BJ (cell line): ENCODE measurements around the gene CTDSPL. TPM values are rescaled to one million over a fixed set of nuclear protein-coding genes. Genes with fewer than 3 reads are reported as not detected.

Experiments used
- CTCF ChIA-PET: fragments of 350-600 bp; formaldehyde crosslinking; extraction: SDS; loops from one replicate; lab custom pipeline; 2021; ENCODE audit warnings: antibody characterized with exemption, inconsistent platforms; lab: Yijun Ruan, JAX
- POLR2A ChIA-PET: fragments of 300-600 bp; sonication (Branson Sonifier 250); formaldehyde crosslinking; extraction: SDS; loops from one replicate; lab custom pipeline; 2021; ENCODE audit warnings: antibody characterized with exemption; lab: Charles Lee
- DNase-seq: peaks from one replicate; pipeline ENCODE4 v3.0.0-alpha.2; 2011; ENCODE audit warnings: low read depth
- H3K27me3 ChIP-seq: 2 replicates; pipeline ENCODE4 v1.6.0; 2011; ENCODE audit warnings: low read length; ENCODE audit not compliant: control insufficient read depth, insufficient read depth
- H3K36me3 ChIP-seq: 2 replicates; pipeline ENCODE4 v1.5.1; 2011; ENCODE audit warnings: low read length; ENCODE audit not compliant: control insufficient read depth, insufficient read depth
- H3K4me3 ChIP-seq: 2 replicates; pipeline ENCODE4 v1.5.1; 2011; ENCODE audit warnings: low read depth, mild to moderate bottlenecking, control low read depth, low read length
- polyA plus RNA-seq: library from polyadenylated mRNA; depleted of rRNA; stranded (reverse); fragments of >200 nt; gene quantifications from 2 replicates; pipeline ENCODE4 v1.2.3, GENCODE V29; 2011
- TF ChIP-seq, protein P1 (sequence below): IDR thresholded peaks from 2 replicates; pipeline ENCODE4 v1.5.1; 2011; ENCODE audit warnings: low read depth, mild to moderate bottlenecking, control low read depth, inconsistent platforms, low read length, moderate library complexity; ENCODE audit not compliant: insufficient read depth

The CTDSPL gene
- polyA plus RNA-seq, 1 experiment, result 45.2 TPM

DNA sequence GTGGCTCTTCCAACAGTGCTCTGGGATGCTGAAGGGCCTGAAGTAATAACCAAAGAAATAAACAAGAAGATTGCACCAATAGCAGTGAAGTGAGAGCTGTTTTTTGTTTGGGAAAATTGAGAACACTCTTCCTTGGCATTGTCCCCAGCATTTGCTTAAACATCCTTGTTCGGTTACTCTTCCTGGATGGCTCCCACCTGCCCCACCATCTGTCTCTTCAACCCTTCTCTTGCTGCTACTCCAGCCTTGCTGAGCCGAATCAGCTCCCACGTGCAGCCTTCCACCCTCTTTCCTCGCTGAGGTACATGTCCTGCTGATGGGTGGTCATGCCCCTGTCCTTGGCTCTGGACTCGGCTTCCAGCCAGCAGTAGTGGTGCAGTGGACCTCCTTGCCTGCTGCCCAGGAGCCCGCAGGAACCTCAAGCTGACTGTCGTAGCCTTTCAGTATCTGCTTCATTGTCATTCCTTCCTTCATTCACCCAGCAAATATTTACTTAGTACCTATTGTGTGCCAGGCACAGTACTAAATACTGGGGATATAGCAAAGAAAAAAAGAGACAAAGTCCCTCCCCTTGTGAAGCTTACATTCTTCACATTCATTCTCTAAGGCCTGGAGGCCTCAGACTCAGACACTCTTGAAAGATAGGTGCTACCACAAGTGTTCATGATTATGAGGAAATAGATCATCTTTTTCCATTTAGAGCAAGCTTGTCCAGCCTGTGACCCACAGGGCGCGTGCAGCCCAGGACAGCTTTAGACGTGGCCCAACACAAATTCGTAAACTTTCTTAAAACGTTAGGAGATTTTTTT, 111.8 kb downstream of the CTDSPL start:
- TF ChIP-seq, protein P1, sequence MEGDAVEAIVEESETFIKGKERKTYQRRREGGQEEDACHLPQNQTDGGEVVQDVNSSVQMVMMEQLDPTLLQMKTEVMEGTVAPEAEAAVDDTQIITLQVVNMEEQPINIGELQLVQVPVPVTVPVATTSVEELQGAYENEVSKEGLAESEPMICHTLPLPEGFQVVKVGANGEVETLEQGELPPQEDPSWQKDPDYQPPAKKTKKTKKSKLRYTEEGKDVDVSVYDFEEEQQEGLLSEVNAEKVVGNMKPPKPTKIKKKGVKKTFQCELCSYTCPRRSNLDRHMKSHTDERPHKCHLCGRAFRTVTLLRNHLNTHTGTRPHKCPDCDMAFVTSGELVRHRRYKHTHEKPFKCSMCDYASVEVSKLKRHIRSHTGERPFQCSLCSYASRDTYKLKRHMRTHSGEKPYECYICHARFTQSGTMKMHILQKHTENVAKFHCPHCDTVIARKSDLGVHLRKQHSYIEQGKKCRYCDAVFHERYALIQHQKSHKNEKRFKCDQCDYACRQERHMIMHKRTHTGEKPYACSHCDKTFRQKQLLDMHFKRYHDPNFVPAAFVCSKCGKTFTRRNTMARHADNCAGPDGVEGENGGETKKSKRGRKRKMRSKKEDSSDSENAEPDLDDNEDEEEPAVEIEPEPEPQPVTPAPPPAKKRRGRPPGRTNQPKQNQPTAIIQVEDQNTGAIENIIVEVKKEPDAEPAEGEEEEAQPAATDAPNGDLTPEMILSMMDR, result no peak
- DNase-seq, result no peak
- ChIA-PET POLR2A (no interaction called here), CTCF (interaction anchor here (0.8 to 3.6 kb wide), 18 partner anchors 7 to 506 kb away, joined by 3 to 32 read pairs (median 6); partner anchors contain the start of gene XYLB)
- no peaks in the 10 kb centered on the region for H3K27me3 ChIP-seq
- no peak overlapping the region for H3K4me3 ChIP-seq
- peaks cover 12% of the 10 kb centered on the region for H3K36me3 ChIP-seq

DNA sequence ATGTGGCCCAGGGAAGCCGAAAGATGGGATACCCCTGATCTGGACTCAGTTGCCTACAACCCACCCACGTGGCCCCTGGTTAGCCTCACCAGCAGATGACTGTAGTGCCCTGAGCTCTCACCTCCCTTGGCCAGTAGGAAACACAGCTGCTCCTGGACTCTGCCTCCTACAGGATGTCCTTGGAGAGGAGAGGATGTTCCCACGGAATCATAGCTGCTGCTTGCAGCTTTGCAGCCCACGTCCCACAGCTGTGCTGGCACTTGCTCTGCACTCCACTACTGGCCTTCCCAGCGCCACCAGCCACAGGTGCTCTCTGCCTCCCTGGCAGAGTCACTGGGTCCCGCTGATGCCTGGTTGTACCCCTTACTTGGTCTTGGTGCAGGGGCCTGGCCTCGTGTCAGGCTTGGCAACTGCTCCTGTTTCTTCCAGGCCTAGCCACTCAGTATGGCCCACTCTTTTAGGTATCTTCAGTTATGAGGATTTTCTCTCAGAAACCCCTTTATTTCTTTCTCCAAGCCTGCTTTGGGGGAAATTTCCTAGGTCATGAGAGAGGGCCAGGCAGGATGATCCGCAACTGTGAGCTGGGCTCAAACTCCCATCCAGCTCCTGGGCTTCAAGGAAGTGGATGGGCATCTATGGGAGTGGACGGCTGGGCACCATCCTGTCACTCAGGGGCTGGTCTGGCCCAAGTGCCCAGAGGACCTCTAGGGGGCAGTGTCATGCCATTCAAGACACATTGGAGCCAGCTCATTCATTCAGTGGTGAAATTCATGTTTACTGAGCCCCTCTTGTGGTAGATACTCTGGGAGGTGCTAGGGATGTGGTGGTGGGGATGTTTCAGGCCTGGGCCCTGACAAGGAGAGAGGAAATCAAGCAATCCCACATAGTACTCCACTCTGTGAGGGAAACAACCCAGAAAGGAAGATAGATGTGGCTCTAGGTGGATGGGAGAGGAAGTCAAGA, 112.7 kb downstream of the CTDSPL start:
- ChIA-PET CTCF (interaction anchor here (0.7 to 3.6 kb wide), 28 partner anchors 8 to 505 kb away, joined by 3 to 32 read pairs (median 4); partner anchors contain the start of gene XYLB), POLR2A (no interaction called here)
- H3K4me3 ChIP-seq, result no peak overlapping the region
- H3K27me3 ChIP-seq, result no peaks in the 10 kb centered on the region
- DNase-seq, result no peak
- TF ChIP-seq, protein P1, result peak; percentile 79
- peaks cover 10% of the 10 kb centered on the region for H3K36me3 ChIP-seq

DNA sequence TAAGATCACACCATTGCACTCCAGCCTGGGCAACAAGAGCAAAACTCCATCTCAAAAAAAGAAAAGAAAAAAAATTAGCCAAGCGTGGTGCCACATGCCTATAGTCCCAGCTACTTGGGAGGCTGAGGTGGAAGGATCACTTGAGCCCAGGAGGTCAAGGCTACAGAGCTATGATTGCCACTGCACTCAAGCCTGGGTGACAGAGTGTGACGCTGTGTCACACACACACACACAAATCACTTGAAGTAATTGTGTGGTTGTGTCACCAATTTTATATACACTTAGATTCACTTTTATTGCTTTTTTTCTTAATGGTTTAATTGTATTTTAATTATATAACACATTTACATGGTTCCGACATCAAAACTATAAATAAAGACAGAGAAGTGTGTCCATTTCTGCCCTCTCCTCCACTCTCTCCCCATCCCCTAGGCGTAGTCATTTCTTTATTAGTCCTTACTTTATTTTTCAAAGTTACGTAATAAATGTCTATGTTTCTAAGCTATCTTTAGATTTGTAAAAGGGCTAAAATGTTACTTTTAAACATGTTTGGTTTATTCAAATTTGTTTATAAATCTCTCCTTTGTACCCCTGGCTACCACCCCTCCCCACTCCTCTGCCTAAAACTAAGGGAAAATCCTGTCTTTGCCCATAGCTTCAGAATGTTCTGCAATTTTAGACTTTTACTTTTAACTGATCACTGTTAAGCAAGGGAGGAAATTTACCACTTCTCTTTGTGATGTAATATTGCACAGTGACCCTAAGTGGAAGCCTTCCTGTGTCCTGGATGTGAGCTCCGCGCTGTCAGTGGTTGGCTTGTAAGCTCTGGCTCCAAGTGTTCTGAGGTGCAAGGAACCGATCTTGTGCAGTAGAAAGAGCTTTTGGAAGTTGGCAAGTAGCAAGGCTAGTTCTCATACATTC, 118.1 kb downstream of the CTDSPL start:
- peaks cover 7% of the 10 kb centered on the region for H3K36me3 ChIP-seq
- H3K27me3 ChIP-seq, result no peaks in the 10 kb centered on the region
- TF ChIP-seq, protein P1, result no peak
- CTCF ChIA-PET, result interaction anchor here (0.8 to 3.8 kb wide), 5 partner anchors 10 to 125 kb away, joined by 3 to 19 read pairs (median 4); no protein-coding TSS in a partner anchor
- POLR2A ChIA-PET, result interaction anchor here (0.6 kb wide), 1 partner anchor 9 kb away, joined by 4 read pairs; no protein-coding TSS in a partner anchor
- H3K4me3 ChIP-seq, result no peak overlapping the region
- no peak for DNase-seq

DNA sequence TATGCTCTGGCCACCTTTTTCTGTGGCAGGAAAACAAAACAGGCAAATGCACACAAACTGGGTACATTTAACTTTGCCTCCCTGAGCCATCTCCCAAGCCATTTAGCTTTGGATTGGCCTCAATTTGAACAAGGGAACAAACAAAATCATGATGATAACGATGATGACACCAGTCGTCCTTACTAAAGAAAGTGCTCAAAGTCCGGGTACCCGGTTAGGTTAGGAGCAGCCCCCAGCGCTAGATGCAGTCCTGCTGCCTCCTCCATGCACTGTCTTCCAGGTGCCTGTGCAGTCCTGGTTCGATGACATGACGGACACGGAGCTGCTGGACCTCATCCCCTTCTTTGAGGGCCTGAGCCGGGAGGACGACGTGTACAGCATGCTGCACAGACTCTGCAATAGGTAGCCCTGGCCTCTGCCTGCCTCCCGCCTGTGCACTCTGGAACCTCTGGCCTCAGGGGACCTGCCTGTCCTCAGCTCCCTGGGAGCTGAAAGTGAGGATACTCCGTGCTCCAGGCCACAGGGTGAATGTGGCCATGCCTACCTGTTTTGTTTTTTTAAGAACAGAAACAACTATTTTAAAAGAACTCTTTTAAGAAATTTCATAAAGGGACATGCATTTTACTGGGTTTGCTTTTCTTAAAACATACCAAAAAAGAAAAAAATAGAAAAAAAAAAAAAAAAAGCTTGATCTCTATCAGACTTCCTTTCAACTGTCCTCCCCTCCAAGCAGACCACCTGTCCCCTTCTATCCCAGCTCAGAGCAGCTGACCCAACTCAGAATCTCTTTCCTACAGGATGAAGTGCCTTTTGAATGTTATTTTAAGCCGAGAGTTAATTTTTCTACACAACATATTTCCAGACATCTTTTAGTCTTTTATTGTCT, 119.0 kb downstream of the CTDSPL start:
- TF ChIP-seq, protein P1, result no peak
- no peak for DNase-seq
- ChIA-PET POLR2A (no interaction called here), CTCF (interaction anchor here (0.6 to 3.8 kb wide), 4 partner anchors 13 to 670 kb away, joined by 3 to 19 read pairs (median 10); no protein-coding TSS in a partner anchor)
- Histone ChIP-seq H3K4me3 (no peak overlapping the region), H3K27me3 (no peaks in the 10 kb centered on the region), H3K36me3 (peaks cover 5% of the 10 kb centered on the region)
